Small intestine (tissue), 7 donors: ENCODE data around the gene PANX2. TPM values are rescaled to one million over a fixed set of nuclear protein-coding genes. Genes with fewer than 3 reads are reported as not detected.
"Not testable (repeated sequence)": the region's sequence is repeated elsewhere in the genome, so short reads cannot be mapped to it uniquely, and the experiment has no call there.

Source experiments
- DNase-seq, 2 donors: peaks; one replicate each; pipeline versions ENCODE4 v3.0.0 to v3.0.0-alpha.2; 2013
- FAIRE-seq: peaks from 2 replicates; lab custom pipeline; 2012; peaks lifted over from hg19 to GRCh38; lab: Jason Lieb, UNC
- H3K27ac ChIP-seq, 3 donors: one replicate each; pipeline ENCODE4 v1.5.1; 2013; ENCODE audit warnings: low read length in 2 of 3, mild to moderate bottlenecking in 2 of 3, control low read depth in 1 of 3, inconsistent platforms in 1 of 3, low read depth in 1 of 3, moderate library complexity in 1 of 3
- H3K27me3 ChIP-seq, 3 donors: one replicate each; pipeline ENCODE4 v1.6.1; 2013; ENCODE audit warnings: low read length in 3 of 3, inconsistent platforms in 1 of 3; ENCODE audit not compliant: control insufficient read depth in 3 of 3, insufficient read depth in 3 of 3
- H3K36me3 ChIP-seq, 3 donors: one replicate each; pipeline ENCODE4 v1.6.1; 2013; ENCODE audit warnings: low read length in 3 of 3, inconsistent platforms in 1 of 3, low read depth in 1 of 3, mild to moderate bottlenecking in 1 of 3, moderate library complexity in 1 of 3; ENCODE audit not compliant: control insufficient read depth in 3 of 3, insufficient read depth in 2 of 3
- H3K4me1 ChIP-seq, 3 donors: one replicate each; pipeline ENCODE4 v1.6.1; 2013; ENCODE audit warnings: low read length in 2 of 3, inconsistent platforms in 1 of 3, low read depth in 1 of 3, mild to moderate bottlenecking in 1 of 3, moderate library complexity in 1 of 3; ENCODE audit not compliant: control insufficient read depth in 3 of 3, insufficient read depth in 2 of 3
- H3K4me3 ChIP-seq, 3 donors: one replicate each; pipeline ENCODE4 v1.5.1; 2013; ENCODE audit warnings: low read length in 3 of 3, control low read depth in 1 of 3, inconsistent platforms in 1 of 3, low read depth in 1 of 3, mild to moderate bottlenecking in 1 of 3, moderate library complexity in 1 of 3
- H3K9me3 ChIP-seq, 2 donors: one replicate each; pipeline ENCODE4 v1.6.1; 2013; ENCODE audit warnings: low read depth in 1 of 2, low read length in 1 of 2; ENCODE audit not compliant: control insufficient read depth in 2 of 2, insufficient read depth in 1 of 2
- WGBS, 3 donors: extraction: QIAGEN DNeasy Blood & Tissue Kit; methylation state at CpG; one replicate each; pipeline ENCODE4 v1.1.7; 2013; 5-methylcytosine and 5-hydroxymethylcytosine counted together
- polyA plus RNA-seq, 4 donors: library from polyadenylated mRNA; stranded (reverse) in 3 of 4; unstranded in 1 of 4; fragments of 200-250 nt in 3 of 4; fragments of 120-200 nt in 1 of 4; gene quantifications; one replicate each; pipeline versions ENCODE4 v1.2.1 to v1.2.3, GENCODE V29; 2013
- donor health status: healthy with polysubstance abuse.
- donor health status: control.
- donor health status: control.
- donor health status: Bipolar disorder and iron deficiency.
- donor health status: healthy.

PANX2 gene
- polyA plus RNA-seq, 4 donors = 0.12 to 0.36 TPM; not detected in 2

DNA sequence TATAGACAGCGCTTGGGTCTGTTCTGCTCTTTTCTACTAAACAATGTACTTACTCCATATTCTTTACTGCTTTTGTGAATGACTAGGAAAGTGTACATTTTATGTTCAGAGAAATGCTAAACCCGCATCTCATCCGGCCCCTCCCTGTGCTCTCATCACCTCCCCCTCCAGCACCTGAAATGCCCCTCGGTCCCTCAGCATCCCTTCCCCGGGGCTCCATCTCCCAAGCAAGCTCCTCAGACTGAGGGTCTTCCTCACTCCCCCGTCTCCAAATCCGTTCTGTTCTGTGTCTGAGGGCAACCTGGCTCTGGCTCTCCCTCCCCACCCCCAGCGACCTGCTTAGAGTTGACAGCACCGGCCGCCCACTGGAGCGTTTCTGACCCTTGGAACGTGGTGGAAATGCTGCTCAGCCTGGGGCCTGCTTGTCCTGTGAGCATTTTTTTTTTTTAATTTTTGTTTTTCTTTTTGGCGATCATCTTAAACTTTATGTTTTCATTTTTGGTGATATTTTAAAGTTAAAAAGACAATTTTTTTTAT, 31.7 kb downstream of the PANX2 start:
- Histone ChIP-seq H3K9me3 (no peaks in the 10 kb centered on the region), H3K4me3 (peak overlapping the region; percentile 69 to 93 (median 70)), H3K4me1 (peaks cover 0 to 12% (median 5%) of the 10 kb centered on the region in 3 donors), H3K27ac (peak overlapping the region in 1 of 3 donors; percentile 18), H3K27me3 (no peaks in the 10 kb centered on the region), H3K36me3 (peaks cover 4 to 57% (median 5%) of the 10 kb centered on the region in 3 donors)
- no peak for FAIRE-seq
- 15 to 48% (median 44%) methylated on average over 13 of the region's 13 CpGs for WGBS, 3 donors
- peak in 1 of 2 donors; percentile 68 for DNase-seq

DNA sequence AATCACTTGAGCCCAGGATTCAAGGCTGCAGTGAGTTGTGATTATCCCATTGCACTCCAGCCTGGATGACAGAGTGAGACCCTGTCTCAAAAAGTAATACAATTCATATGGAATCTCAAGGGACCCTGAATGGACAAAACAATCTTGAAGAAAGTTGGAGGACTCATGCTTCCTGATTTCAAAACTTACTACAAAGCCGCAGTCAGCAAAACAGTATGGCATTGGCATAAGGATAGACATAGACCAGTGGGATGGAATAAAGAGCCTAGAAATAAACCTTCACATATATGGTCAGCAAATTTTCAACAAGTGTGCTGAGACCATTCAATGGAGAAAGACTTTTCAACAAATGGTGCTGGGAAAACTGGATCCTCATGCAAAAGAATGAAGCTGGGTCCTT, 32.8 kb downstream of the PANX2 start:
- FAIRE-seq = no peak
- peaks cover 4 to 57% (median 6%) of the 10 kb centered on the region in 3 donors for H3K36me3 ChIP-seq
- H3K4me3 ChIP-seq = no peak overlapping the region
- H3K27ac ChIP-seq = no peak overlapping the region
- H3K4me1 ChIP-seq = peaks cover 0 to 12% (median 5%) of the 10 kb centered on the region in 3 donors
- no peak for DNase-seq
- H3K9me3 ChIP-seq = no peaks in the 10 kb centered on the region
- 97 to 100% (median 98%) methylated on average over 1 of the region's 1 CpG for WGBS, 3 donors
- H3K27me3 ChIP-seq = no peaks in the 10 kb centered on the region

DNA sequence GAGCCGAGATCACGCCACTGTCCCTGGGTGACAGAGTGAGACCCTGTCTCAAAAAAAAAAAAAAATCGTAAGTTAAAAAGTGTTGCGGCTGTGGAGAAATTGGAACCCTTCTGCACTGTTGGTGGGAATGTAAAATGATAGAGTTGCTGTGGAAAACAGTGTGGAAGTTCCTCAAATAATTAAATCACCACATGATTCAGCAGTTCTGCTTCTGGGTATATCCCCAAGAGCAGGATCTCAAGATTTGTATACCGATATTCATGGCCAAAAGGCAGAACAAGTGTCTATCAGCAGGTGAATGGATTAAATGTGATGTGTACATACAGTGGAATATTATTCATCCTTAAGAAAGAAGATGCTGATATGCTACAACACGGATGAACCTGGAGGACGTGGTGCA, 34.0 kb downstream of the PANX2 start:
- Histone ChIP-seq H3K4me3 (no peak overlapping the region), H3K27me3 (no peaks in the 10 kb centered on the region), H3K9me3 (no peaks in the 10 kb centered on the region), H3K4me1 (peaks cover 0 to 11% (median 5%) of the 10 kb centered on the region in 3 donors), H3K36me3 (peaks cover 0 to 57% (median 8%) of the 10 kb centered on the region in 3 donors), H3K27ac (peak overlapping the region in 1 of 3 donors; percentile 61)
- DNase-seq = no peak
- no peak for FAIRE-seq
- WGBS, 3 donors = 81 to 94% (median 85%) methylated on average over 7 of the region's 7 CpGs

DNA sequence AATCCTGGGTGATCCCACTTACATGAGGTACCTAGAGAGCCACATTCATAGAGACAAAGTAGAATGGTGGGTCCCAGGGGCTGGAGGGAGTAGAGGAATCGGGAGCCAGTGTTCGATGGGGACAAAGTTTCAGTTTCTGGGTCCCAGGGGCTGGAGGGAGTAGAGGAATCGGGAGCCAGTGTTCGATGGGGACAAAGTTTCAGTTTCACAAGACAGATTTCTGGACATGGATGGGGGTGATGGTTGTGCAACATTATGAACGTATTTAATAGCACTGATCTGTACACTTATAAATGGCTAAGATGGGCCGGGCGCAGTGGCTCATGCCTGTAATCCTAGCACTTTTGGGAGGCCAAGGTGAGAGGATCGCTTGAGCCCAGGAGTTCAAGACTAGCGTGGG, 34.5 kb downstream of the PANX2 start:
- H3K27me3 ChIP-seq, FAIRE-seq, H3K9me3 ChIP-seq, H3K4me1 ChIP-seq, H3K4me3 ChIP-seq: not testable (repeated sequence)
- DNase-seq = peak in 1 of 2 donors; percentile 64
- WGBS, 3 donors = 61 to 76% (median 67%) methylated on average over 9 of the region's 9 CpGs
- Histone ChIP-seq H3K36me3 (peaks cover 0 to 58% (median 8%) of the 10 kb centered on the region in 3 donors), H3K27ac (peak overlapping the region in 1 of 3 donors; percentile 61)

DNA sequence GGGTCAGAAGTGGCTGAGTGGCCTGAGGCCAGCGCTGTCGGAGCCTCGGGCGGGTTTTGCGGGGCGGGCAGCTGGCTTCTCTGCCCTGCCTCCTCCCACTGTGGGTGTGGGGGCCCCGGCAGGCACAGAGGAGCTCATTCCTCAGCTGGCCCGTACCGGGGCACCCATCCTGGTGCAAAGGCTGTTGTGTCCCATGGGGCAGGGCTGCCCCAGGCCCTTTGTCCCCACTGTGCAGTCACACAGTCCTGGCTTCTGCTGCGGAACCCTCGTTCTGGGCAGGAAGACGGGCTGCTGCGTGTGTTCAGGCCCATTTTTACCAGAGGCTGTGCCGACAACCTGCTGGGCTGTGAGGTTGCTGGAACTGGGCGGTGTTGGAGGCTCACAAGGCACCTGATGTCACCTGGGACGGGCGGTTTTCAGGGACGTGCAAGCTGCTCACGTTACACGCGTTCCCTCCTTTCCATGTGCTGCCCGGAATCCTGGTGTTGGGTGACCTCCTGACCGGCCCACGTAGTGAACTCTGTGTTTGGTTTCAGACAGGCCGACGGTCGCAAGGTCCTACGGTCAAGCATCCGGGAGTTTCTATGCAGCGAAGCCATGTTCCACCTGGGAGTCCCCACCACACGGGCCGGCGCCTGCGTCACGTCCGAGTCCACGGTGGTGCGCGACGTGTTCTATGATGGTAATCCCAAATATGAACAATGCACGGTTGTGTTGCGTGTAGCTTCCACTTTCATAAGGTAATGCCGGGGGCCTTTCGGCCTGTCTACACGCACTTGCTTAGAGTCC, 35.4 kb downstream of the PANX2 start:
- no peak overlapping the region for H3K27ac ChIP-seq

DNA sequence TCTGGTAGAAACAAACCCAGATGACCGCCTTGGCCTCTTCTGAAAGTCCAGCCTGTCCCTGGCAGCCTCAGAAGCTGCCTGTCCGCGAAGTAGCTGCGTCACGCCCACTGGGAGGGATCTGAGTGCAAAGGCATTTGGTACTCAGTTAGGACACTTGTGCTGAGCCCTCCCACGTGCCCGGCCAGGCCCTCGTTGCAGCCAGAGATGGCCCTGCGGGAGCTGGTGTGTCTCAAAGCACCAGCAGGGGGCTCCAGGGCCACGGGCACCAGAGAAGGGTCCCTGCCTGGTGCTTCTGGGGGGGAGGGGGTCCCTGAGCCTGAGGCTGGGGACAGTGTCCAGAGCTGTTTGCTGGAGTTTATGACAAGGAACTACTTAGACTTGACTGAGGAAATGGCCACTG, 36.1 kb downstream of the PANX2 start:
- no peak for FAIRE-seq
- Histone ChIP-seq H3K4me1 (peaks cover 0 to 5% (median 5%) of the 10 kb centered on the region in 3 donors), H3K9me3 (no peaks in the 10 kb centered on the region), H3K36me3 (peaks cover 0 to 72% (median 16%) of the 10 kb centered on the region in 3 donors), H3K27ac (no peak overlapping the region), H3K27me3 (no peaks in the 10 kb centered on the region), H3K4me3 (no peak overlapping the region)
- no peak for DNase-seq
- WGBS, 3 donors = 52 to 65% (median 58%) methylated on average over 10 of the region's 10 CpGs

More for the DNA sequence above, 35.4 kb downstream of the PANX2 start:
- DNase-seq (no peak), FAIRE-seq (no peak)
- Histone ChIP-seq H3K9me3 (no peaks in the 10 kb centered on the region), H3K36me3 (peaks cover 0 to 68% (median 13%) of the 10 kb centered on the region in 3 donors), H3K4me3 (no peak overlapping the region), H3K4me1 (peaks cover 0 to 5% (median 5%) of the 10 kb centered on the region in 3 donors), H3K27me3 (no peaks in the 10 kb centered on the region)
- WGBS, 3 donors = 91 to 95% (median 92%) methylated on average over 39 to 45 of the region's 45 CpGs

DNA sequence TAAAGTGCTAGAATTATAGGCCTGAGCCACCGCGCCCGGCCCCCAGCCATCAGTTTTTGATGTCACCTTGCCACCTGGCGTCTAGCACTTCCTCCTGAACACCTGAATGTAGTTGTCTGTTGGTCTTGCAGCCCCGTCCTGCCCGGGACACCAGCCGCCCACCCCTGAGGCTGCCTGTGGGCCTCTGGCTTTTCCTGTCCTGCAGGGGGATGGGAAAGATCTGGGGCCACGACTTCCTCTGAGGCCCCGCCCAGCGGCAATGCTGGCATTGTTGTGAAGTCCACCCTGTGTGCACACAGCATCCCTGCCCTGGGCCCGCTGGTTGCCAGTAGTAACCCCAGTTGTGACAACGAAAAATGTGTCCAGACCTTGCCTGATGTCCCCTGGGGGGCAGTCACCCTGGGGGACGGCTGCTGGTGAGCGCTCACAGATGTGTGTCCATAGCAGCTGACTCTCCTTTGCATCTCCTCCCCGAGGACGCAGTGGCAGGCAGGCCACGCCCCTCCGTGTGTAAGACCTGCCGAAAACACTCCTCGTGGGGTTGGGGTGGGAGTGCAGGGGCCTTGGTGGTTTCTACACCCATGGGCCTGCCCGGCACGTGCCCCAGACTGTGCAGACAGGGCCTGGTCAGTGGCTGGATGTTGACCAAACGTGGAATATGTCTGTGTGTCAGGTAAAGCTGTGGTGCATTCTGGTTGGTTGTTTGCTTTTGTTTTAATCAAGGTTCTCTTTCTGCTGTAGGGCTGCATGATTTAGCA, 37.0 kb downstream of the PANX2 start:
- FAIRE-seq (no peak), DNase-seq (no peak)
- H3K9me3 ChIP-seq = no peaks in the 10 kb centered on the region
- no peaks in the 10 kb centered on the region for H3K27me3 ChIP-seq
- peaks cover 0 to 5% (median 0%) of the 10 kb centered on the region in 3 donors for H3K4me1 ChIP-seq
- no peak overlapping the region for H3K27ac ChIP-seq
- 64 to 77% (median 72%) methylated on average over 23 of the region's 23 CpGs for WGBS, 3 donors
- H3K36me3 ChIP-seq = peaks cover 0 to 78% (median 16%) of the 10 kb centered on the region in 3 donors
- no peak overlapping the region for H3K4me3 ChIP-seq

DNA sequence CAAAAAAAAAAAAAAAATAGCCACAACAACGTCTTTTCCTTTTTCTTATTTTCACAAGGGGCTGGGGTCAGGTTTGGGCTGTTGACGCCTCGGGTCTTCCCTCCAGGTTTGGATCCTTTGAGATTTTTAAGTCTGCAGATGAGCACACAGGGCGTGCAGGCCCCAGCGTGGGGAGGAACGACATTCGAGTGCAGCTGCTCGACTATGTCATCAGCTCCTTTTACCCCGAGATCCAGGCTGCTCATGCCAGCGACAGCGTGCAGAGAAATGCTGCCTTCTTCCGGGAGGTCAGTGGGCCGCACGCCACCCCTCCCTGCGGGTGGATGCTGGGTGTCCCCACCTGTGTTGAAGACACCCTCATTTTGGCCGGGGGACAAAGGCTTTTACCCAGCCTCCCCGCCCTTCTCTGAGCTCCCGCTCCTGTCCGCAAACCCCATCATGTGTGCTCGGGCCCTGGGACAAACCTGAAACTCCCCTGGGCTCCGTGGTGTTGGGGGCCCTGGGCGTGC, 38.0 kb downstream of the PANX2 start:
- FAIRE-seq (no peak), DNase-seq (no peak)
- Histone ChIP-seq H3K9me3 (no peaks in the 10 kb centered on the region), H3K27ac (no peak overlapping the region), H3K27me3 (no peaks in the 10 kb centered on the region), H3K36me3 (peaks cover 0 to 82% (median 16%) of the 10 kb centered on the region in 3 donors), H3K4me3 (no peak overlapping the region), H3K4me1 (peaks cover 0 to 5% (median 0%) of the 10 kb centered on the region in 3 donors)
- whole genome bisulfite sequencing, 3 donors = 88 to 89% (median 88%) methylated on average over 22 of the region's 22 CpGs
